Activated CD8-positive, alpha-beta T cell treated with anti-CD3 and anti-CD28 coated beads for 36 hours (primary cell): Measurements from ENCODE around the gene ZNF470. TPM values are rescaled to one million over a fixed set of nuclear protein-coding genes. Genes with fewer than 3 reads are reported as not detected.

Experiments used
- ATAC-seq: fragments of 200-7000 bp; cut with Tn5 transposase; one replicate; pipeline ENCODE4 v1.10.0; 2021; ENCODE audit warnings: mild to moderate bottlenecking, moderate library complexity
- CTCF ChIA-PET: fragments of 350-600 bp; sonication (Branson Sonifier 250); formaldehyde crosslinking; loops from one replicate; lab custom pipeline; 2021; ENCODE audit warnings: antibody characterized with exemption; lab: Charles Lee
- POLR2A ChIA-PET: fragments of 350-600 bp; sonication (Branson Sonifier 250); formaldehyde crosslinking; loops from one replicate; lab custom pipeline; 2021; ENCODE audit warnings: antibody characterized with exemption; lab: Charles Lee
- DNase-seq: peaks from one replicate; pipeline ENCODE4 v3.0.0-alpha.2; 2020
- H3K27ac Mint-ChIP-seq: one replicate; pipeline ENCODE4 v1.8.0; 2021; ENCODE audit warnings: mild to moderate bottlenecking, mixed read lengths
- H3K27me3 Mint-ChIP-seq: one replicate; pipeline ENCODE4 v1.8.0; 2021; ENCODE audit warnings: mixed read lengths
- H3K36me3 Mint-ChIP-seq: one replicate; pipeline ENCODE4 v1.8.0; 2021; ENCODE audit warnings: low read depth, mixed read lengths
- H3K4me1 Mint-ChIP-seq: one replicate; pipeline ENCODE4 v1.8.0; 2021; ENCODE audit warnings: low read depth, mixed read lengths
- H3K4me3 Mint-ChIP-seq: one replicate; pipeline ENCODE4 v1.8.0; 2021; ENCODE audit warnings: mild to moderate bottlenecking, moderate library complexity, mixed read lengths
- H3K9me3 Mint-ChIP-seq: one replicate; pipeline ENCODE4 v1.8.0; 2021; ENCODE audit warnings: mixed read lengths
- CTCF ChIP-seq: fragments of 200-600 bp; IDR thresholded peaks from one replicate; pipeline ENCODE4 v1.8.0; 2022; ENCODE audit warnings: antibody characterized with exemption, mild to moderate bottlenecking
- intact Hi-C: fragments of 100-400 bp; cut with micrococcal nuclease; formaldehyde crosslinking; loops from one replicate; pipeline ENCODE4 v1.10.0; 2022
- total RNA-seq, 2 experiments: library from RNA; stranded (reverse); gene quantifications; one replicate each; pipeline ENCODE4 v1.2.3, GENCODE V29; 2021

ZNF470 gene
- total RNA-seq, 2 experiments from 2014 or later: 6.7 to 7.2 TPM

- H3K4me3 Mint-ChIP-seq: no peak overlapping the region
- ChIA-PET POLR2A (no interaction called here), CTCF (no interaction called here)
- intact Hi-C loops: no loop called here
- no peaks in the 10 kb centered on the region for H3K4me1 Mint-ChIP-seq
- TF ChIP-seq CTCF: no peak
- H3K27me3 Mint-ChIP-seq: no peaks in the 10 kb centered on the region
- ATAC-seq (no peak), DNase-seq (no peak)
- peaks cover 23% of the 10 kb centered on the region for H3K36me3 Mint-ChIP-seq
- no peak overlapping the region for H3K27ac Mint-ChIP-seq
- H3K9me3 Mint-ChIP-seq: peaks cover 61% of the 10 kb centered on the region
These were observed 65.8 kb downstream of the ZNF470 start for GRCh38 chr19:56633021-56633420.

- POLR2A ChIA-PET: no interaction called here
- peaks cover 47% of the 10 kb centered on the region for H3K9me3 Mint-ChIP-seq
These were observed 70.8 kb downstream of the ZNF470 start for GRCh38 chr19:56637976-56638555.

More at GRCh38 chr19:56637976-56638555, 70.8 kb downstream of the ZNF470 start:
- peak; percentile 64 for ATAC-seq
- intact Hi-C loops: no loop called here
- no peak overlapping the region for H3K27ac Mint-ChIP-seq
- no peaks in the 10 kb centered on the region for H3K4me1 Mint-ChIP-seq
- no peaks in the 10 kb centered on the region for H3K27me3 Mint-ChIP-seq
- TF ChIP-seq CTCF: no peak
- CTCF ChIA-PET: no interaction called here
- no peak overlapping the region for H3K4me3 Mint-ChIP-seq
- peaks cover 20% of the 10 kb centered on the region for H3K36me3 Mint-ChIP-seq
- DNase-seq: peak; percentile 78

Other genes with a start within 250 kb of the ZNF470 start
- 1 to 10 TPM; 2.0 to 2.4 TPM for gene ZNF582, start 173.9 kb upstream of the ZNF470 start, total RNA-seq
- 1 to 10 TPM; 1.6 to 1.9 TPM for gene ZNF583, start 163.1 kb upstream of the ZNF470 start, total RNA-seq
- 1 to 10 TPM; 6.2 to 6.4 TPM for gene ZNF667, start 90.1 kb upstream of the ZNF470 start, total RNA-seq
- gene ZNF471, start 59.6 kb upstream of the ZNF470 start, total RNA-seq: 1 to 10 TPM in 1 of 2 experiments, under 1 TPM in 1; 0.27 to 1.3 TPM
- gene ZFP28, start 28.5 kb upstream of the ZNF470 start, total RNA-seq: 1 to 10 TPM; 3.6 to 4.4 TPM
- gene ZNF71, start 27.8 kb downstream of the ZNF470 start, total RNA-seq: 1 to 10 TPM; 4.4 to 5.3 TPM
- gene SMIM17, start 75.7 kb downstream of the ZNF470 start, total RNA-seq: not detected
- gene ZNF835, start 104.3 kb downstream of the ZNF470 start, total RNA-seq: 1 to 10 TPM; 3.0 to 3.3 TPM